HEK293T (cell line): Measurements from ENCODE around the gene PKP3.
"Not testable (repeated sequence)": the region's sequence is repeated elsewhere in the genome, so short reads cannot be mapped to it uniquely, and the experiment has no call there.

Source experiments
- CTCF ChIA-PET: fragments of 350-600 bp; formaldehyde crosslinking; extraction: SDS; loops from one replicate; lab custom pipeline; 2021; ENCODE audit warnings: antibody characterized with exemption, inconsistent platforms; lab: Yijun Ruan, JAX
- POLR2A ChIA-PET: fragments of 350-600 bp; formaldehyde crosslinking; extraction: SDS; loops from one replicate; lab custom pipeline; 2020; ENCODE audit warnings: antibody characterized with exemption, inconsistent platforms; lab: Yijun Ruan, JAX
- DNase-seq: peaks from one replicate; pipeline ENCODE4 v3.0.0; 2012; ENCODE audit warnings: mixed read lengths; ENCODE audit errors: extremely low spot score
- ARNT ChIP-seq: fragments of 450-650 bp; IDR thresholded peaks from 2 replicates; pipeline ENCODE4 v1.6.1; 2017; ENCODE audit warnings: mild to moderate bottlenecking
- BHLHE40 ChIP-seq: fragments of 450-650 bp; IDR thresholded peaks from 2 replicates; pipeline ENCODE4 v1.6.1; 2016; ENCODE audit warnings: mild to moderate bottlenecking, moderate library complexity, borderline replicate concordance
- CTBP1 ChIP-seq: fragments of 450-650 bp; IDR thresholded peaks from 2 replicates; pipeline ENCODE4 v1.6.1; 2016; ENCODE audit warnings: borderline replicate concordance
- ELF4 ChIP-seq: fragments of 450-650 bp; IDR thresholded peaks from 2 replicates; pipeline ENCODE4 v1.6.1; 2017; ENCODE audit warnings: antibody characterized with exemption
- FOXA1 ChIP-seq: fragments of 450-650 bp; IDR thresholded peaks from 2 replicates; pipeline ENCODE4 v1.6.1; 2016; ENCODE audit warnings: mild to moderate bottlenecking
- FOXK2 ChIP-seq: fragments of 450-650 bp; IDR thresholded peaks from 2 replicates; pipeline ENCODE4 v1.6.1; 2016; ENCODE audit warnings: mild to moderate bottlenecking
- FOXM1 ChIP-seq: fragments of 450-650 bp; IDR thresholded peaks from 2 replicates; pipeline ENCODE4 v1.6.1; 2017; ENCODE audit warnings: mild to moderate bottlenecking, borderline replicate concordance
- HDGF ChIP-seq: fragments of 450-650 bp; IDR thresholded peaks from 2 replicates; pipeline ENCODE4 v1.6.1; 2017; ENCODE audit warnings: antibody characterized with exemption, borderline replicate concordance
- L3MBTL2 ChIP-seq: fragments of 450-650 bp; conservative IDR thresholded peaks from 2 replicates; pipeline ENCODE4 v1.6.1; 2016; ENCODE audit warnings: mild to moderate bottlenecking
- LEF1 ChIP-seq: fragments of 450-650 bp; IDR thresholded peaks from 2 replicates; pipeline ENCODE4 v1.6.1; 2017; ENCODE audit warnings: mild to moderate bottlenecking, borderline replicate concordance
- NFRKB ChIP-seq: fragments of 450-650 bp; IDR thresholded peaks from 2 replicates; pipeline ENCODE4 v1.6.1; 2016; ENCODE audit warnings: mild to moderate bottlenecking, moderate library complexity
- SP1 ChIP-seq: fragments of 450-650 bp; IDR thresholded peaks from 2 replicates; pipeline ENCODE4 v1.6.1; 2017
- SUZ12 ChIP-seq: fragments of 450-650 bp; IDR thresholded peaks from 2 replicates; pipeline ENCODE4 v1.6.1; 2016; ENCODE audit warnings: mild to moderate bottlenecking
- TARDBP ChIP-seq: fragments of 450-650 bp; IDR thresholded peaks from 2 replicates; pipeline ENCODE4 v1.6.1; 2016
- ZNF384 ChIP-seq: fragments of 450-650 bp; IDR thresholded peaks from 2 replicates; pipeline ENCODE4 v1.6.1; 2016
- TF ChIP-seq, protein P1 (sequence below): fragments of 450-650 bp; IDR thresholded peaks from 2 replicates; pipeline ENCODE4 v1.6.1; 2016

PKP3 gene

DNA sequence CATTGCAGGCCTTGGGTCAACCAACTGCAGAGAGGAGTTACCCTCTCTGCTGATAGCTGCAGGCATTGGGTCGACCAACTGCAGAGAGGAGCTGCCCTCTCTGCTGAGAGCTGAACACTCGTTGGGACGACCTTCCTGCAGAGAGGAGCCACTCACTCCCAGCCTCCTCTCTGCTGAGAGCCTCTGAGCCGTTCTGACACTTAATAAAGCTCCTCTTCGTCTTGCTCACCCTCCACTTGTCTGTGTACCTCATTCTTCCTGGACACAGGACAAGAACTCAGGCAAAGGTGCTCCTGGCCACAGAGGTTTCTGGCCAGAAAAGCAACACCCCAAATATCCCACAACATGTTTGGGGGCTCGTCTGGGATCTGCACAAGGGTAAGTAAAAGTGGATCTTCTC lies 7.5 kb upstream of the PKP3 start:
- TF ChIP-seq BHLHE40 (no peak), ARNT (no peak), FOXK2 (no peak), SP1 (no peak), TARDBP (no peak), CTBP1 (no peak), LEF1 (no peak), NFRKB (no peak), SUZ12 (no peak), FOXM1 (no peak), ELF4 (no peak), HDGF (no peak), FOXA1 (no peak), L3MBTL2 (no peak)
- no peak for DNase-seq
- ChIA-PET POLR2A (no interaction called here), CTCF (no interaction called here)

DNA sequence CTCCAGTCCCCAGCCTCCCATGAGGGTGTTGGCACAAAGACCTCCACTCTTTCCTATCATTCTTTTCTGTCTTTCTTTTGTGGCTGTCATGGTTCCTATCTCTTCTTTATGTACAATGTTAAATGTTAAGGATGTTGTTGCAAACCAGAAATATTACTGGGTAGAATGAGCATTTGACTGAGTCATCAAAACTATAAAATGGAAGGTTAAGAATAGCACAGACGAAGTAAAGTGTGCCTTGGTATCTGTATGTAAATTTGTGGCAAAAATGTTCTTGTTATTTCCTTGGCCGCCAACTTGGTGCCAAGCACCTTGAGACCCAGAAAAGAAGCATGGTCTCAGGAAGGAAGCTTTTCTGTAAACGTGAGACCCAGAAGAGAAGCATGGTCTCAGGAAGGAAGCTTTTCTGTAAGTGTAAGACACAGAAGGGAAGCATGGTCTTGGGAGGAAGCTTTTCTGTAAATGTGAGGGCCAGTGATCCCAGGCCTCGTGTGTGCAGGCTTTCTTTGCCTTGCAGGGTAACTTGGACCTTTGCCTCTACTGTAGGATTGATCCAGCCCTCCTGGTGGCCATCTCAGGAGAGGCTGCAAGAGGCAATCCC lies 6.7 kb upstream of the PKP3 start:
- ChIA-PET CTCF (no interaction called here), POLR2A (no interaction called here)
- TF ChIP-seq ZNF384 (no peak), NFRKB (no peak), L3MBTL2 (no peak), FOXM1 (no peak), ARNT (no peak), BHLHE40 (no peak)
- no peak for DNase-seq

DNA sequence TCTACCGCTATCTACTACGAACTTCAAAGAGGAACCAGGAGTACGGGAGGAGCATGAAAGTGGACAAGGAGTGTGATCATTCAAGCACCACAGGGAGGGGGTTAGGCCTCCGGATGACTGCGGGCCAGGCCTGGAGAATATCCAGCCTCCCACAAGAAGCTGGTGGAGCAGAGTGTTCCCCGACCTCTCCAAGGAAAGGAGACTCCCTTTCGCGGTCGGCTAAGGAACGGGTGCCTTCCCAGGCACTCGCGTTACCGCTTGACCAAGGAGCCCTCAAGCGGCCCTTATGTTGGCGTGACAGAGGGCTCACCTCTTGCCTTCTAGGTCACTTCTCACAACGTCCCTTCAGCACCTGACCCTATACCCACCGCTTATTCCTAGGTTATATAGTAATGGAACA lies 4.6 kb upstream of the PKP3 start:
- CTCF ChIA-PET = interaction anchor here (0.6 kb wide), 1 partner anchor 72 kb away, joined by 3 read pairs; no protein-coding TSS in a partner anchor
- POLR2A ChIA-PET = not testable (repeated sequence)

DNA sequence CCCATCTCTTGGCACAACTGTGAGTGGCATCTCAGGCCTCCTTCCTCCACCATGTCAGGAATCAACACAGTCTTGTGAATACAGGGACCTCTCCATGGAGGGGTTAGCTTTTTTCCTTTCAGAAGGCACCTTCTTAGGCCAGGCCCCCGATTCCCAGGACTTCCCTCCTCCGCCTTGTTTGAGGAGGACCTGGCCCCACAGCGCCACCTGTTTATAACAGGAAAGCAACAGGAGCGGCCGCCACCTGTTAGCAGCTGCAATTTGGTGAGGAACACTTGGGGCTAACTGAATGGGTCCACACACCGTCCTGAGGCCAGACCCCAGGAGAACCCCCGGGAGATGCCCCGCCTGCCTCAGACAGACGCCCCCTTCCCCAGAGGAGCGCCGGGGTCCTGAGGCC lies 3.8 kb upstream of the PKP3 start:
- ChIA-PET CTCF (no interaction called here), POLR2A (no interaction called here)
- DNase-seq = no peak
- TF ChIP-seq SUZ12 = no peak
- TF ChIP-seq, protein P1, sequence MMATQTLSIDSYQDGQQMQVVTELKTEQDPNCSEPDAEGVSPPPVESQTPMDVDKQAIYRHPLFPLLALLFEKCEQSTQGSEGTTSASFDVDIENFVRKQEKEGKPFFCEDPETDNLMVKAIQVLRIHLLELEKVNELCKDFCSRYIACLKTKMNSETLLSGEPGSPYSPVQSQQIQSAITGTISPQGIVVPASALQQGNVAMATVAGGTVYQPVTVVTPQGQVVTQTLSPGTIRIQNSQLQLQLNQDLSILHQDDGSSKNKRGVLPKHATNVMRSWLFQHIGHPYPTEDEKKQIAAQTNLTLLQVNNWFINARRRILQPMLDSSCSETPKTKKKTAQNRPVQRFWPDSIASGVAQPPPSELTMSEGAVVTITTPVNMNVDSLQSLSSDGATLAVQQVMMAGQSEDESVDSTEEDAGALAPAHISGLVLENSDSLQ = no peak
- TF ChIP-seq HDGF = no peak
- TF ChIP-seq FOXM1 = no peak
- TF ChIP-seq LEF1 = no peak

More for the DNA sequence above, 4.6 kb upstream of the PKP3 start:
- DNase-seq = not testable (repeated sequence)

DNA sequence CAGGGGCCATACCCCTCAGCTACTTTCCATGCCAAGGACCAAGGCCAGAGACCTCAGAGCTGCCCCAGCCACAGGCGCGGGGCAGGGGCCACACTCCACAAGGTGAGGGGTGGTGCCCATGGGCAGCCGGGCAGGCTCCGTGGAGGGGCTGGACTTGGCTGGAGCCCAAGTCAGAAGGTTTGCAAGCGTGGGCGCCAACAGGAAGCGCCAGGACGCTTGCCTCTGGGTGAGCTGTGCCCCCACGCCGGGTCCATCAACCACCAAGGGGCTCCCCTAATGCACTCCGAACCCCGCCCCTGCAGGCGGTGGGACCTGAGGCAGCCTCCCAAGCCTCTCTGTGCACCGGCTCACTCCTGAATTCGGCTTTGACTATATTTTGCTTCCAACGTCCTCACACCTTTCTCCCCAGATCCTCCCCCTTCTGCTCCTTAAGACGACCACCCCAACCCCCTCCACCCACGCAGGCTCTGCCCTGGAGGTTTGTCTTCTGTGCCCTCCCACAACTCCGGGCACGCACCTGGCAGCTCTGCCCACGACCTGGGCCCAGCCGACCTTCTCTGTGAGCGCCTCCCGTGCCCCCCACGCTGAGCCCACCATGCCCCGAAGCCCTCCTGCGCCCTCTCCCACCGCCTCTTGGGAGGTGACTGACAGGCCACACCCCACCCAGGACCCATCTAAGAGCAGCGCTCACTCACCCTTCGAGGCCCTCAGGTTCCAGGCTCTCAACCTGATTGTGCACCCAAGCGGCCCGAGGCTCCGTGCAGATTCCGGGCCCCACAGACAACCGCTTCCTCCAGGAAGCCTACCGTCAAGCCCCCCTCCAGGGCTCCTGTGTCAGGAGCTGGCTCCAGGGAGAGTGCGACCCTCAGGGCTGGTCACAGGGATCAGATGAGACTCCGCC lies 2.6 kb upstream of the PKP3 start:
- DNase-seq = no peak
- POLR2A ChIA-PET = no interaction called here
- CTCF ChIA-PET = no interaction called here
- TF ChIP-seq HDGF = no peak
- TF ChIP-seq FOXA1 = no peak
- TF ChIP-seq FOXM1 = no peak
- no peak for TF ChIP-seq ZNF384
- TF ChIP-seq FOXK2 = no peak
- TF ChIP-seq ARNT = no peak
- TF ChIP-seq TARDBP = no peak

DNA sequence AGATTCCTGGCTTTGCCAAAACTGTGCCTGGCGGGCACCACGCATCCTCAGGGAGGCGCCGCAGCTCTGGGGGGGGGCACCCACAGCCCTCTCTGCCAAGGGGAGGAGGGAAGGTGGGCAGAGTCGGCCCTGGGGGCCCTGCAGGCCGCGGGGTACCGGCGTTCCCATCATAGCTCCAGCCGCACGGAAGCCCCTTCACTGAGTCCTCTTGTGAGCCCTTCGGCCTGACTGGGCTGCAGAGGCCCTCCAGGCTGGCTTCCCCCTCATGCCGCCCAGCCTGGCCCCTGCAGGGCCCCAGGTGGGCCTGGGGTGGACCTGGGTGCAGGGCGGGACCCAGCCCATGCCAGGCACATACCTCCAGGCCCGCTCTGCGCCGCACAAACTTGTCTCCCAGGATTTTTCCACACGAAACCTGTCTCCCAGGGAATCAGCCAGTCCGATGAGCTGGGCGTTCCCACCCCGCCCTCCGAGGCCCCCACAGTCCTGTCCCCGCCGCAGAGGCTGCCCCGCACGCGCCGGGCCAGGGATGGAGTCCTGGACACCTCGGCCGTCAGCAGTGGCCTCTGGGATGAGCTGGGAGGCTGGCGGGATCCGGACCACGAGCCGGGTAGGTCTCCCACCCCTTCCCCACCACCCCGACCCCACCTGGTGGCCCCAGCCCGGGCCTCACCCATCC lies 1.8 kb upstream of the PKP3 start:
- CTCF ChIA-PET = no interaction called here
- TF ChIP-seq ARNT (no peak), BHLHE40 (no peak), FOXM1 (no peak), SUZ12 (no peak), NFRKB (no peak), SP1 (no peak), ZNF384 (no peak), FOXK2 (no peak), L3MBTL2 (no peak)
- TF ChIP-seq, protein P1 = no peak
- DNase-seq = no peak
- POLR2A ChIA-PET = no interaction called here
